Lung (tissue), 12 donors: ENCODE measurements around the gene FER. TPM values are rescaled to one million over a fixed set of nuclear protein-coding genes. Genes with fewer than 3 reads are reported as not detected.

Experiments used
- ATAC-seq: fragments of 200-7000 bp; cut with Tn5 transposase; one replicate; pipeline ENCODE4 v1.9.1; 2020; ENCODE audit warnings: moderate number of reproducible peaks; ENCODE audit not compliant: insufficient read depth, low FRiP score
- DNase-seq, 3 donors: peaks; one replicate each; pipeline ENCODE4 v3.0.0-alpha.2; 2013 to 2017
- H3K27ac ChIP-seq, 2 donors: one replicate each; pipeline ENCODE4 v1.5.1; 2013; ENCODE audit warnings: mild to moderate bottlenecking in 2 of 2, moderate library complexity in 2 of 2, control low read depth in 1 of 2, inconsistent platforms in 1 of 2, low read depth in 1 of 2, low read length in 1 of 2
- H3K27me3 ChIP-seq, 3 donors: one replicate each; pipeline ENCODE4 v1.5.1; 2013; ENCODE audit warnings: low read length in 2 of 3; ENCODE audit not compliant: control insufficient read depth in 3 of 3, insufficient read depth in 3 of 3
- H3K36me3 ChIP-seq, 4 donors: one replicate each; pipeline ENCODE4 v1.5.1; 2013; ENCODE audit warnings: low read length in 4 of 4, mild to moderate bottlenecking in 1 of 4, moderate library complexity in 1 of 4; ENCODE audit not compliant: control insufficient read depth in 4 of 4, insufficient read depth in 4 of 4
- H3K4me1 ChIP-seq, 5 donors: one replicate each; pipeline ENCODE4 v1.5.1; 2013; ENCODE audit warnings: low read length in 5 of 5, mild to moderate bottlenecking in 2 of 5, moderate library complexity in 1 of 5; ENCODE audit not compliant: control insufficient read depth in 5 of 5, insufficient read depth in 5 of 5
- H3K4me3 ChIP-seq: one replicate; pipeline ENCODE4 v1.5.1; 2013; ENCODE audit warnings: mild to moderate bottlenecking, control low read depth, moderate library complexity
- H3K9ac ChIP-seq, 2 donors: one replicate each; pipeline ENCODE4 v1.5.1; 2013; ENCODE audit warnings: low read length in 2 of 2, control low read depth in 1 of 2; ENCODE audit not compliant: insufficient read depth in 1 of 2
- H3K9me3 ChIP-seq, 4 donors: one replicate each; pipeline ENCODE4 v1.5.1; 2013; ENCODE audit warnings: low read length in 3 of 4, mild to moderate bottlenecking in 1 of 4, moderate library complexity in 1 of 4; ENCODE audit not compliant: control insufficient read depth in 4 of 4, insufficient read depth in 3 of 4
- WGBS, 2 donors: extraction: QIAGEN DNeasy Blood & Tissue Kit; methylation state at CpG; one replicate each; pipeline ENCODE4 v1.1.7; 2013; 5-methylcytosine and 5-hydroxymethylcytosine counted together
- polyA plus RNA-seq, 2 donors: library from polyadenylated mRNA; stranded (reverse); fragments of 200-250 nt; gene quantifications; one replicate each; pipeline ENCODE4 v1.2.1, GENCODE V29; 2013
- total RNA-seq, 2 donors: library from RNA; depleted of rRNA in 1 of 2; stranded (reverse); fragments of >200 nt in 1 of 2; gene quantifications; one replicate each; pipeline ENCODE4 v1.2.1, GENCODE V29; 2014 to 2021
- TF ChIP-seq, protein P1 (sequence below): IDR thresholded peaks from 2 replicates; pipeline ENCODE4 v1.5.1; 2012; ENCODE audit warnings: mild to moderate bottlenecking; ENCODE audit errors: control extremely low read depth, extremely low read depth
- donor health status: control.
- donor health status: control.
- donor health status: Bipolar disorder and iron deficiency.
- donor health status: healthy.
- donor health status: DM: yes; HTN: yes; CAD: no.

Gene FER
- total and polyA plus RNA-seq, 4 donors, result 2.6 to 88.6 (median 12.2) TPM

DNA sequence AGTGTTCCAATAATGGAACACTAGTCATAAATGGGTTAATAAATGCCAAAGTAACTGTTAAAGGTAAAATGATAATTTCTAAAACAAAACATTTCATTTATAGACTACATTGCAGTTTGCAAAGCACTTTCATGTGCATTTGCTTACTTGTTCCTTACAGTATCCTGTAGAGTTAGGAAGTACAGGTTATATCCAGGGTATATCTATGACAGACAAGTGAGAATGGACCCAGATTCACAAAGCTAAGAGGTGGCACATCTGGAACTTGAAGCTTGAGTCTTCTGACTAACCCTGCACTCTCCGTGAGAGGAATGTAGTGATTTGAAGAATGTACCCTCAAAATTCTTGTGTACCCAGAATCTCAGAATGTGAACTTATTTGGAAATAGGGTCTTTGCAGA, 121.4 kb downstream of the FER start:
- Histone ChIP-seq H3K36me3 (peaks cover 0 to 3% (median 2%) of the 10 kb centered on the region in 4 donors), H3K27ac (no peak overlapping the region), H3K9me3 (peaks cover 0 to 3% (median 0%) of the 10 kb centered on the region in 4 donors), H3K27me3 (no peaks in the 10 kb centered on the region), H3K4me3 (no peak overlapping the region), H3K4me1 (no peaks in the 10 kb centered on the region), H3K9ac (no peak overlapping the region)
- ATAC-seq, result no peak
- TF ChIP-seq, protein P1, sequence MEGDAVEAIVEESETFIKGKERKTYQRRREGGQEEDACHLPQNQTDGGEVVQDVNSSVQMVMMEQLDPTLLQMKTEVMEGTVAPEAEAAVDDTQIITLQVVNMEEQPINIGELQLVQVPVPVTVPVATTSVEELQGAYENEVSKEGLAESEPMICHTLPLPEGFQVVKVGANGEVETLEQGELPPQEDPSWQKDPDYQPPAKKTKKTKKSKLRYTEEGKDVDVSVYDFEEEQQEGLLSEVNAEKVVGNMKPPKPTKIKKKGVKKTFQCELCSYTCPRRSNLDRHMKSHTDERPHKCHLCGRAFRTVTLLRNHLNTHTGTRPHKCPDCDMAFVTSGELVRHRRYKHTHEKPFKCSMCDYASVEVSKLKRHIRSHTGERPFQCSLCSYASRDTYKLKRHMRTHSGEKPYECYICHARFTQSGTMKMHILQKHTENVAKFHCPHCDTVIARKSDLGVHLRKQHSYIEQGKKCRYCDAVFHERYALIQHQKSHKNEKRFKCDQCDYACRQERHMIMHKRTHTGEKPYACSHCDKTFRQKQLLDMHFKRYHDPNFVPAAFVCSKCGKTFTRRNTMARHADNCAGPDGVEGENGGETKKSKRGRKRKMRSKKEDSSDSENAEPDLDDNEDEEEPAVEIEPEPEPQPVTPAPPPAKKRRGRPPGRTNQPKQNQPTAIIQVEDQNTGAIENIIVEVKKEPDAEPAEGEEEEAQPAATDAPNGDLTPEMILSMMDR, result no peak
- no peak for DNase-seq
- WGBS, 2 donors, result 97 to 100% methylated on average over 1 of the region's 1 CpG

DNA sequence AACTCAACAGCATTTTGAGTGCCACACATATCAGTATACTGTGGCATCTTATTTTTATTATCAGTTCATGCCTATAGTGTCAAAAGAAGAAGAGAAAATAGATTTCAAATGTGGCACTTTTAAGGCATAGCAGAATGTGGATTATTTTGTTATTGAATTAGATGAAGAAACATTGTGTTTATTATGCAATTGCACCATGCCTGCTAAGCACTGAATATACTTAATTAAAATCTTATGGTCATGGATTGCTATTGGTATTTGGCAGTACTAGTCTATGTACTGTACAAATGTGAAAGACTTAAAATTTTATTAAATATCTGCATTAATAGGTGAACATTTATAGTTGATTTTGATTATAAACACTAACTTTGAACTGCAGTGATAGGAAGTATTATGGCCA, 128.8 kb downstream of the FER start:
- Histone ChIP-seq H3K9ac (no peak overlapping the region), H3K4me3 (no peak overlapping the region), H3K36me3 (peaks cover 0 to 7% (median 3%) of the 10 kb centered on the region in 4 donors), H3K9me3 (no peaks in the 10 kb centered on the region), H3K4me1 (no peaks in the 10 kb centered on the region), H3K27ac (no peak overlapping the region), H3K27me3 (no peaks in the 10 kb centered on the region)
- ATAC-seq (no peak), DNase-seq (no peak)
- TF ChIP-seq, protein P1, result no peak

DNA sequence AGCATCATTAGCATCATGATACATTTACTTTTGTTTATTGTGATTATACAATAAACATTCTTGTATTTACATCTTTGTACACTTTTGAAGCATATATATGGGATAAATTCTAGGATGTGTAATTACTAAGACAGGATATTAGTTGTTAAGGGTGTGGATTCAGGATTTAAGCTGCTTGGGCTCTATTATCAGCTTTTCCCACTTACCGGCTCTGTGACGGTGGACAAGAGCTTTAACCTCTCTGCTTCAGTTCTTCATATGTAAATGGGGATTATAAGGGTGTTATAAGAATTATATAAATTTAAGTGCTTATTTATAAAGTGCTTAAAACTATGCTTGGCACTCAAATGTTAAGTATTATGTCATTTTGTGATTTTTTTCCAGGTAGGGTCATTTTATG, 131.1 kb downstream of the FER start:
- H3K27me3 ChIP-seq, result no peaks in the 10 kb centered on the region
- no peak overlapping the region for H3K27ac ChIP-seq
- TF ChIP-seq, protein P1, result no peak
- no peaks in the 10 kb centered on the region for H3K4me1 ChIP-seq
- H3K36me3 ChIP-seq, result peaks cover 0 to 9% (median 2%) of the 10 kb centered on the region in 4 donors
- DNase-seq (no peak), ATAC-seq (no peak)
- no peak overlapping the region for H3K9ac ChIP-seq
- 95 to 98% methylated on average over 2 of the region's 2 CpGs for WGBS, 2 donors
- no peak overlapping the region for H3K4me3 ChIP-seq
- H3K9me3 ChIP-seq, result no peaks in the 10 kb centered on the region

DNA sequence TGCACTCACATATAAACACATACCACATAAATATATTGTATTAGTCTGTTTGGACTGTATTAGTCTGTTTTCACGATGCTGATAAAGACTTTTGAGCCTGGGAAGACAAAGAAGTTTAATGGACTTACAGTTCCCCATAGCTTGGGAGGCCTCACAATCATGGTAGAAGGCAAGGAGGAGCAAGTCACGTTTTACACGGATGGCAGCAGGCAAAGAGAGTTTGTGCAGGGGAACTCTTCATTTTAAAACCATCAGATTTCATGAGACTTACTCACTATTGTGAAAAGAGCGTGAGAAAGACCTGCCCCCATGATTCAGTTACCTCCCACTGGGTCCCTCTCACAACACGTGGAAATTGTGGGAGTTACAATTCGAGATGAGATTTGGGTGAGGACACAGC, 133.4 kb downstream of the FER start:
- H3K4me1 ChIP-seq, result peaks cover 0 to 7% (median 0%) of the 10 kb centered on the region in 5 donors
- no peak overlapping the region for H3K4me3 ChIP-seq
- 95 to 97% methylated on average over 6 of the region's 6 CpGs for WGBS, 2 donors
- peaks cover 0 to 9% (median 2%) of the 10 kb centered on the region in 4 donors for H3K36me3 ChIP-seq
- H3K9ac ChIP-seq, result no peak overlapping the region
- TF ChIP-seq, protein P1, result no peak
- H3K9me3 ChIP-seq, result no peaks in the 10 kb centered on the region
- no peak overlapping the region for H3K27ac ChIP-seq
- no peak for DNase-seq
- ATAC-seq, result no peak
- H3K27me3 ChIP-seq, result no peaks in the 10 kb centered on the region
